ENCODE data around the gene TMEM150A.

TMEM150A gene

DNA sequence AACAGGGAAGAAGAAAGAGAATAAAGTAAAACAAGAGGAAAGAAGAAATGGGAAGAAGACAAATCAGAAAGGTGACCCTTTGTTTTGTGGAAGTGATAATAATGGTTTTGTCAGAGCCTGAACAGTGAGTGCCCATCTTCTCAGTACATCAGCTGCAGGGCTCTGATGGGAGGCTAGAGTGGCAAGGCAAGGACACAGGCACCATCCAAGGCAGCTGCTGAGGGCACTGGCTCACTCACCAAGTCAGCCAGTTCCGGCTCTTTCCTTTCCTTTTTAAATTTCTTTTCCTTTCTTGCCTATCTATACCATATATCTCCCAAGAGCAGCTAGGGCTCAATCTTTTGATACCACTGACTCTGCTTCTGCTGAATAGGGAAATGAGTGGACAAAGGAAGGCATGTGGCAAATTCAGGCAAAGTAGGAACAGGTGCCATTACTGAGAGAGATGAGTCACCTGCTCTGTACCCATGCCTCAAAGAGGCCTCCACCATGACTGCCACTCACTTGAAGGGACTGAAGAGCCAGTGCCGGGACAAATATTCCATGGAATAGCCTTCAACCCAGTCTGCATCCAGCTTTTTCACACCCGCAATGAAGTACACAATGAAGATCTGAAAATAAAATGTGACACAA is 47.4 kb downstream of the TMEM150A start:
- Histone ChIP-seq H3K4me3 (ENCODE audit: low read length) (no peak overlapping the region), H3K9me3 (ENCODE audit: control insufficient read depth, low read depth, low read length) (no peaks in the 10 kb centered on the region), H3K27me3 (ENCODE audit: control insufficient read depth, insufficient read depth, low read length) (no peaks in the 10 kb centered on the region), H3K4me1 (ENCODE audit: control insufficient read depth, low read depth, low read length) (no peaks in the 10 kb centered on the region), H3K27ac (ENCODE audit: low read length) (no peak overlapping the region), H3K36me3 (ENCODE audit: control insufficient read depth, low read depth, low read length) (peaks cover 42% of the 10 kb centered on the region), H3K9ac (ENCODE audit: low read length) (no peak overlapping the region)

DNA sequence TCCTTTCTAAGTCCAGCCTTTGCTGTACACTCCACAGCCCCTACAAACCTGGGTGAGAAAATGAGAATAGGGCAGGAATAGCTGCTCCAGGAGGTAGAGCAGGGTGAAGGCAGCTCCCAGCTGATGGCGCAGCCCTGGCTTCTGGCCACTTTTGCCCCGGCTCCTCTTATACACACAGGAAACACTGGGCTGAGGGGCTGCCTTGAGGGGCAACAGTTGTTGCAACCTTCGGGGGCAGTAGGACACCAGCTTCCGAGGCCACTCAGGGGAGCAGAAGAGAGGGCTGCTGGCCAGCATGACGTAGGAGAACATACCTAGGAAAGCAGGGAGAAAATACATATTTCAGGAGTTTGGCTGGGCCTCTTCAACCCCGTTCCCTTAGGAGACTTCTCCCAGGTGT is 49.3 kb downstream of the TMEM150A start:
- H3K27ac ChIP-seq (ENCODE audit: low read length), result no peak overlapping the region
- no peaks in the 10 kb centered on the region for H3K27me3 ChIP-seq (ENCODE audit: control insufficient read depth, insufficient read depth, low read length)
- H3K9ac ChIP-seq (ENCODE audit: low read length), result no peak overlapping the region
- peaks cover 45% of the 10 kb centered on the region for H3K36me3 ChIP-seq (ENCODE audit: control insufficient read depth, low read depth, low read length)
- H3K4me3 ChIP-seq (ENCODE audit: low read length), result no peak overlapping the region
- H3K4me1 ChIP-seq (ENCODE audit: control insufficient read depth, low read depth, low read length), result no peaks in the 10 kb centered on the region
- no peaks in the 10 kb centered on the region for H3K9me3 ChIP-seq (ENCODE audit: control insufficient read depth, low read depth, low read length)

DNA sequence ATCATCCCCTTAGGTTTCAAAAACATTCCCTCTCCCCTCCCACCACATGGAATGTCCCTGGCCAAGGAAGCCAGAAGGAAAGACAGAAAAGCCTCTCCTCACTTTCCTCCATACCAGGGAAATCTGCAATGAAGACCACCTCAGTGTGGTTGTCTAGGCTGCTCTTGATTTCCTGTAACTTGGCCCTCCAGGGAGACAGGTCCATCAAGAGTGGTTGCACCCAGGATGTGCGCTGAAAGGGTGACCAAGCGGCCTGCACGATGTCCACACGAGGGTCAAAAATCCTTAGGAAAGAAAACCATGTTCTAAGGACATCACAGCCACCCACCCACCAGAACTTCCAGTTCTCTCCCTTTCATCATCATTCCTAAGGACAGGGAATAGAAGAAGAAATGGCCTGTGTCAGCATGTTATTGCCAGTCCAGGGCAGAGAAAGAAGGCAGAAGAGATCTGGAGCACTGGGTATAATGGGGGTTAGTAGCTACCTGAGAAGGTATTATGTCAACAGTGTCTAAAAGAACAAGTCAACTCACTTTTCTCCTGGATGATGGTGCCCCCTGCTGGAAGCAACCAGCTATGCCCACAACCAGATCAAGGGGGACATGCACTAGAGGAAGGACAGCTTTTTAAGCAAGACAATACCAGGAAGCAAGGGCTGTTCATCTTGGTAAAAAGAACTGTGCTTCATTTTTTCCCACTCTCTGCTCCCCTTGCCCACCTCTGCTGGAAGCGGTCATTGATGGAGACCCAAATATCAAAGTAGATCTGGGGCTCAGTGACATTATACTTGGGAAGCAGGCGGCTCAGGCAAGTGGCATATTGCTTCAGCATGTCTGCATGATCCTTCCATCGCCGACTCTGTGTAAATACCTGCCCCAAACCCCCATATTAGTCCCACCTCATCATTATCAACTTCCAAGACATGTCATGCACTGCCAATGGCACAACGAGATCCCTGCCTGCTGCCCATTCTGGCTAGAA is 50.5 kb downstream of the TMEM150A start:
- H3K9me3 ChIP-seq (ENCODE audit: control insufficient read depth, low read depth, low read length), result no peaks in the 10 kb centered on the region
- H3K4me1 ChIP-seq (ENCODE audit: control insufficient read depth, low read depth, low read length), result no peaks in the 10 kb centered on the region
- no peak overlapping the region for H3K4me3 ChIP-seq (ENCODE audit: low read length)
- no peak overlapping the region for H3K9ac ChIP-seq (ENCODE audit: low read length)
- no peaks in the 10 kb centered on the region for H3K27me3 ChIP-seq (ENCODE audit: control insufficient read depth, insufficient read depth, low read length)
- H3K27ac ChIP-seq (ENCODE audit: low read length), result no peak overlapping the region
- peaks cover 45% of the 10 kb centered on the region for H3K36me3 ChIP-seq (ENCODE audit: control insufficient read depth, low read depth, low read length)

DNA sequence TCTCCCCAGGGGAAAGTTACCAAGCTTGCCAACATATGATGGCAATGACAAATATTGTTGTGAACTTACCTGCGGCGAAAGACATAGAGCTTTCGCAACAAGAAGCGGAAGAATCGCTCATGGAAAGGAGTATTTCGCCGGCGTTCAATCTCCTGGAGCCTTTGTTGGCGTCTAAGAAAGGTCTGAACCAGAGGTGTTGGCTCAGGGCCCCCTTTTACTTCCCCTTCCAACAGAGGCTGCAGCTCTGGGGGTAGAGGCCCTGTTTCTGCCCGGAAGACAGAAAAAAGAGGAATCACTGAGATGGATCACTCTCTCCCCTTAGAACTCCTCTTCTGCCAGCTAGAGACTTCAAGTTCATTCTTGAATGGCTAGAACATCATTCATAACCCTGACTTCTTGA is 52.0 kb downstream of the TMEM150A start:
- Histone ChIP-seq H3K27ac (ENCODE audit: low read length) (no peak overlapping the region), H3K9ac (ENCODE audit: low read length) (no peak overlapping the region), H3K36me3 (ENCODE audit: control insufficient read depth, low read depth, low read length) (peaks cover 52% of the 10 kb centered on the region)

DNA sequence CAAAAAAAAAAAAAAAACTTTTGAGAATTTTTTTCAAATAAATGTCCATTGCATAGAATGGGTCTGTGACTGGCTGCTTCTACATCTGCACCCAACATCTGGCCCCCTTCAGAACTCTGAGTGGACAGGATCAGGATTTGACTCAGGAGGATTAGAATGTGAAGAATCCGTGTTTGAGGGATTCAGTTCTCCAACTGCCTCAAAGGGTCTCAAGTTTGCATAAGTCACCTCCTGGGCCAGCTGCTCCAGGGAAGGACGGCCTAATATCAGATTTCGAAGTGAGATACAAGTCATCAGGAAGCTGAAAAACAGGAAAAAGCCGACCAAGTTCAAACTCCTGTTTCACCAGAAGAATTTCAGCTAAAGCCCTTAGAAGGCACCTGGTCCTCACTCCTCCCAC is 52.7 kb downstream of the TMEM150A start:
- no peak overlapping the region for H3K9ac ChIP-seq (ENCODE audit: low read length)
- no peak overlapping the region for H3K4me3 ChIP-seq (ENCODE audit: low read length)
- no peak overlapping the region for H3K27ac ChIP-seq (ENCODE audit: low read length)
- no peaks in the 10 kb centered on the region for H3K9me3 ChIP-seq (ENCODE audit: control insufficient read depth, low read depth, low read length)
- peaks cover 53% of the 10 kb centered on the region for H3K36me3 ChIP-seq (ENCODE audit: control insufficient read depth, low read depth, low read length)
- no peaks in the 10 kb centered on the region for H3K4me1 ChIP-seq (ENCODE audit: control insufficient read depth, low read depth, low read length)
- H3K27me3 ChIP-seq (ENCODE audit: control insufficient read depth, insufficient read depth, low read length), result no peaks in the 10 kb centered on the region

More for the DNA sequence above, 52.0 kb downstream of the TMEM150A start:
- H3K4me3 ChIP-seq (ENCODE audit: low read length), result no peak overlapping the region
- H3K27me3 ChIP-seq (ENCODE audit: control insufficient read depth, insufficient read depth, low read length), result no peaks in the 10 kb centered on the region
- no peaks in the 10 kb centered on the region for H3K4me1 ChIP-seq (ENCODE audit: control insufficient read depth, low read depth, low read length)
- H3K9me3 ChIP-seq (ENCODE audit: control insufficient read depth, low read depth, low read length), result no peaks in the 10 kb centered on the region

DNA sequence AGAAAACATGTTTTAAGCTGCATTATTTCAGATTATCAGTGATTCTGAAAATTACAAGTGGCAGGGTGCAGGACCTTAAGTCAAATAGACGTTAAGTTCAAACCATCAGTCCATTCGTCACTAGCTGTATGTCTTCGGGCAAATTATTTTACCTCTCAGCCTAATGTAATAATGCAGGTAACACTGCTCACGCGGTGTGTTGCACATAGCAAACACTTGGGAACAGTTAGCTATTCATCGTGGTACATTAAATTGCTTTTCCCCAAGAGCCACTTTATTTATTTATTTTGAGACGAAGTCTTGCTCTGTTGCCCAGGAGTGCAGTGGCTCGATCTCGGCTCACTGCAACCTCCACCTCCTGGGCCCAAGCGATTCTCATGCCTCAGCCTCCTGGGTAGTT is 53.4 kb downstream of the TMEM150A start:
- peaks cover 53% of the 10 kb centered on the region for H3K36me3 ChIP-seq (ENCODE audit: control insufficient read depth, low read depth, low read length)
- H3K9ac ChIP-seq (ENCODE audit: low read length), result no peak overlapping the region
- no peak overlapping the region for H3K4me3 ChIP-seq (ENCODE audit: low read length)
- H3K27ac ChIP-seq (ENCODE audit: low read length), result no peak overlapping the region
- H3K27me3 ChIP-seq (ENCODE audit: control insufficient read depth, insufficient read depth, low read length), result no peaks in the 10 kb centered on the region
- H3K9me3 ChIP-seq (ENCODE audit: control insufficient read depth, low read depth, low read length), result no peaks in the 10 kb centered on the region
- H3K4me1 ChIP-seq (ENCODE audit: control insufficient read depth, low read depth, low read length), result no peaks in the 10 kb centered on the region

DNA sequence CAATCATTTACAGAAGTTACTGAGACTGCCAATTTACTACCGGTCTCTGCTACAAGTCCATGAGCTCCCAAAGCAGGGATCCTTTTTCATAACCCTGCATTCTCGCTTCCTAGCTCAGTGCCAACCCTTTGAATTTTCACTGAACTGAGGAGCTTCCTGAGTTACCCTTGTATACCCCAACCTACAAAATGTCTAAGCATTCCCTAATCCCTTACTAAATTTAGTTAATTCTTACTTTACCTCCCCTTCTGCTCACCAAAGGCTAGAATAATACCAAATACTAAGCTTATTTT is 53.9 kb downstream of the TMEM150A start:
- Histone ChIP-seq H3K4me3 (ENCODE audit: low read length) (no peak overlapping the region), H3K4me1 (ENCODE audit: control insufficient read depth, low read depth, low read length) (no peaks in the 10 kb centered on the region), H3K27ac (ENCODE audit: low read length) (no peak overlapping the region), H3K9ac (ENCODE audit: low read length) (no peak overlapping the region), H3K36me3 (ENCODE audit: control insufficient read depth, low read depth, low read length) (peaks cover 55% of the 10 kb centered on the region), H3K9me3 (ENCODE audit: control insufficient read depth, low read depth, low read length) (no peaks in the 10 kb centered on the region), H3K27me3 (ENCODE audit: control insufficient read depth, insufficient read depth, low read length) (no peaks in the 10 kb centered on the region)

Data from iPS-18a (cell line).